Stimulated activated CD4-positive, alpha-beta T cell treated with anti-CD3 and anti-CD28 coated beads, TNF-alpha, amount 100 ng/mL, for 24 hours (primary cell): ENCODE results near the gene SUV39H1.
"Not testable (repeated sequence)": the region's sequence is repeated elsewhere in the genome, so short reads cannot be mapped to it uniquely, and the experiment has no call there.

Experiments
- DNase-seq, 3 experiments: peaks; one replicate each; pipeline ENCODE4 v3.0.0-alpha.2; 2020; ENCODE audit warnings: low read depth in 3 of 3

The SUV39H1 gene

GRCh38 chrX:48685416-48685815 is 11.1 kb upstream of the SUV39H1 start:
- DNase-seq, result no peak

GRCh38 chrX:48688531-48689150 is 7.9 kb upstream of the SUV39H1 start:
- DNase-seq, result no peak

GRCh38 chrX:48689208-48689920 is 7.2 kb upstream of the SUV39H1 start:
- DNase-seq, result no peak

- not testable (repeated sequence) for DNase-seq
These were observed 4.8 kb upstream of the SUV39H1 start for GRCh38 chrX:48691746-48692145.

GRCh38 chrX:48694776-48695533 is 1.6 kb upstream of the SUV39H1 start:
- DNase-seq, result no peak

- no peak for DNase-seq
These were observed 1.0 kb upstream of the SUV39H1 start for GRCh38 chrX:48695534-48695896.

GRCh38 chrX:48695925-48696300 is 621 bp upstream of the SUV39H1 start:
- no peak for DNase-seq

GRCh38 chrX:48696909-48697727 is 584 bp downstream of the SUV39H1 start:
- peak in 1 of 3 experiments; percentile 48 for DNase-seq

- no peak for DNase-seq
These were observed 1.8 kb downstream of the SUV39H1 start for GRCh38 chrX:48698306-48698705.

GRCh38 chrX:48700246-48700645 is 3.7 kb downstream of the SUV39H1 start:
- DNase-seq, result no peak

GRCh38 chrX:48700951-48701653 is 4.6 kb downstream of the SUV39H1 start:
- no peak for DNase-seq

- no peak for DNase-seq
These were observed 5.5 kb downstream of the SUV39H1 start for GRCh38 chrX:48702032-48702431.

GRCh38 chrX:48702716-48703115 is 6.2 kb downstream of the SUV39H1 start:
- DNase-seq, result no peak

GRCh38 chrX:48703228-48703627 is 6.7 kb downstream of the SUV39H1 start:
- no peak for DNase-seq

- DNase-seq, result no peak
These were observed 7.3 kb downstream of the SUV39H1 start for GRCh38 chrX:48703642-48704481.

GRCh38 chrX:48705871-48706270 is 9.3 kb downstream of the SUV39H1 start:
- no peak for DNase-seq

GRCh38 chrX:48709522-48710112 is 13.1 kb downstream of the SUV39H1 start:
- no peak for DNase-seq

GRCh38 chrX:48711162-48711928 is 14.8 kb downstream of the SUV39H1 start:
- DNase-seq, result no peak

GRCh38 chrX:48711929-48712505 is 15.5 kb downstream of the SUV39H1 start:
- DNase-seq, result no peak
